COLO668 (cell line): ENCODE data around the gene BBIP1.
A peak's percentile ranks its signal among the peaks of the same experiment; 100 is the strongest.
"Not testable (repeated sequence)": the region's sequence is repeated elsewhere in the genome, so short reads cannot be mapped to it uniquely, and the experiment has no call there.

Source experiments
- DNase-seq: peaks from one replicate; lab custom pipeline; 2025; ENCODE audit not compliant: unreplicated experiment; lab: John Stamatoyannopoulos, UW

BBIP1 gene

DNA sequence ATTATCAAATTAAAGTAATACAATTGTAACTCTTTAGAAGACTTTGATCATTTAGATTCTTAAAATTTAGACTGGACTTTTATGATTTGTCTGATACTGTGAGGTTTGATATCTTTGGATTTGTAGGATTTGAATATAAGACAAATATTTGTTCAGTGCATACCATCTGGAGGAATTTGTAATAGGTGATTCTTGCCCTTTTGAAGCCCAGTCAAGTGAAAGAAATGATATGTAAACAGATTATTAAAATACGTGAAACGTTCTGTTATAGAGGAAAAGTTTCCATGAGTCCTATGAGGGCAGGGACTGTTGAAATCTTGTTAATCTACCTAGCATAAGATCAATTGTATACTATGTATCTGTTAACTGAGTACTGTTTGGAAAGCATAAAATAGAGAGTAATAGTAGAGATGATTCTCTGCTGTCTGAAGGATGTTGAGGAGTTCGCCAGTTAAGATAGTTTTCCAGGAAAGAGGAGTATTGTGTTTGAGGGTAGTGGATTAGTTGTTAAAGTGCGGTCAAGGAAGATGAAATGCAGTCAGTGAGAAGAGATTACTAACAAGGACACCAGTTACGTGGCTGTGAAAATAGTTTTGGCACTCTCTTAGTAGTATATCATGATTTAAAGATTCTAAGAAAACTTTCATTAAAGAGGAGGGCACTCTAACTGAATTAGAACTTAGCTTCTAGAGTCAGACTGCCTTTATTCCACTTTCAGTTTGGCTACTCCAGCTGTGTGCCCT lies 32.9 kb downstream of the BBIP1 start:
- no peak for DNase-seq

DNA sequence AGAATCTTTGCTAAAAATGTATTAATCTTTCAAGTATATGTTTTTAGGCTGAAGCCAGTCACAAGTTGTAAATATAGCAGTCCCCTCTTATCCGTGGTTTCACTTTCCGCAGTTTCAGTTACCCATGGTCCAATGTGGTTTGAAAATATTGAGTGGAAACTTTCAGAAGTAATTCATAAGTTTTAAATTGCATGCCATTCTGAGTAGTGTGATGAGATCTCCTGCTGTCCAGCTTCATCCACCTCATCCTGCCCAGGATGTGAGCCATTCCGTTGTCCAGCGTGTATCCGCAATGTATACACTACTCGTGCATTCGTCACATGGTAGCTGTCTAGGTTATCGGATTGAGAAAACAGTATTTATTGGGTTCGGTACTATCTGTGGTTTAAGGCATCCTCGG lies 35.1 kb downstream of the BBIP1 start:
- DNase-seq: no peak

DNA sequence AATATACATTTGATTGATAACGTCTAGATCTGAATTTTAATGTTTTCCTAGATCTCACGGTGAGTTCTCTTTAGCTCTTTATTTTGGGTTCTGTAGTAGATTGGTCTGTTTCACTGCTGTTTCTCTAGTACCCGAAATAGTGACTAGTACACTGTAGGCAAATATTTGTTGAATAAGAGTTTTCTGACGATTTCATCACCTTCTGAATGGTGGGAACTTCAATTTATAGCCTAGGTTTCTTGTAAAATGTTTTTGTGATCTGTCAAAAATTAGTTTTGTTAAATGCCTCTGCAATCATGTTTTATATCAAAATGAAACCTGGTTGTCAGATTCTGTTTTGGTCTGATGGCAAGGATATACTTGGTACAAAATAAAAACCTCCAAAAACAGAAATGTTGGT lies 37.1 kb downstream of the BBIP1 start:
- DNase-seq: no peak

DNA sequence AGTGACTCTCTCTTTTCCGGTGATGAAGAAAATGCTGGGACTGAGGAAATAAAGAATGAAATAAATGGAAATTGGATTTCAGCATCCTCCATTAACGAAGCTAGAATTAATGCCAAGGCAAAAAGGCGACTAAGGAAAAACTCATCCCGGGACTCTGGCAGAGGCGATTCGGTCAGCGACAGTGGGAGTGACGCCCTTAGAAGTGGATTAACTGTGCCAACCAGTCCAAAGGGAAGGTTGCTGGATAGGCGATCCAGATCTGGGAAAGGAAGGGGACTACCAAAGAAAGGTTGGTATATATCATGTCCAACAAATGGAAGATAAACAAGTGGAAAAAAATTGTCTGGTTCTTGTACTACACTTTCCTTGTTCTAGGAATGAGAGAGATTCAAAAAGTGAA lies 37.7 kb downstream of the BBIP1 start:
- no peak for DNase-seq

DNA sequence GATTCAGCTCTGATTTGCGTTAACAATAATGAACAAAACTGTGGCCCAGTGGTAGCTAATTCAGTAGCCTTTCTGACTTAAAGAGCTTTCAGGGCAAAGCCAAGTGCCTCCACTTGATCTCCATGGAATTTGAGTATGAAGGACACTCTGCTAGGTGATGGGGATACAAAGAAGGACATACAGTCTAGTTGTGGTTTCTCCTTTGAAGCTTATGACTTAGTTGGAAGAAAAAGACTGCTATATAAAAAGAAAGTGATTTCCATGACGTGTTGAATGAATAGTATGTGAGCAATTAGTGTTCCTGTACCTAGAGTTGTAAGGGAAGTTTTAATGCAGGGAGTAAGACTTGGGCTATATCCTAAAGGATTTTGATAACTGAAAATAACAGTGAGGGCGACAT lies 39.0 kb downstream of the BBIP1 start:
- DNase-seq: no peak

DNA sequence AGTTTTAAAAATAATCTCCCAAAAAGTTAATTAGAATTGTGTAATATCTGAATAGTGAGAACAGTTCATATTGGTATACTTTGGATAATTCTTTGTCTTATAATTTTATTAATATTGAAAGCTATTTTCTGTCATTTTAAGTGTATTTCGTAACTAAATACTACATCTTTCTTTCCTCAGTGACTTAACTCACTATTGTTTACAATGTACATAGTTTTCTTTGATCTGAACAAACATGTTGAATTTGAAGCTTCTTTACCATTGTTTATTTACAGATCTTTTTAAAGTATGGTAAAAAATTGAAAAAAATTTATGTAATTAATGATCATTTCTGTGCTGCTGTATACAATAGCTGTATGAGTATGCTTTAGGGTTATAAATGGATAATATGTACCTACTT lies 42.2 kb downstream of the BBIP1 start:
- DNase-seq: no peak

DNA sequence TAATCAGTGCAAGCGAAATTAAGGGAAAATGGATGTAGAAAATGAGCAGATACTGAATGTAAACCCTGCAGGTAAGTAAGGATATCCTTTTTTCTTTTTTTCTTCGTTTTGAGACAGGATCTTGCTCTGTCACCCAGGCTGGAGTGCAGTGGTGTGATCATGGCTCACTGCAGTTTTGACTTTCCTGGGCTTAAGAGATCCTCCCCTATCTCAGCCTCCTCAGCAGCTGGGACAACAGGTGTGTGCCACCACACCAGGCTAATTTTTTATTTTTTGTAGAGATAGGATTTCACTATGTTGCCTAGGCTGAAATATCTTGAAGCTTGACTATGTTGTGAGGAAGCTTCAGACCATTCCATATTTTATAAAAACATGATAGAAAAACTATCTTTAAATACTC lies 43.0 kb downstream of the BBIP1 start:
- DNase-seq: no peak

DNA sequence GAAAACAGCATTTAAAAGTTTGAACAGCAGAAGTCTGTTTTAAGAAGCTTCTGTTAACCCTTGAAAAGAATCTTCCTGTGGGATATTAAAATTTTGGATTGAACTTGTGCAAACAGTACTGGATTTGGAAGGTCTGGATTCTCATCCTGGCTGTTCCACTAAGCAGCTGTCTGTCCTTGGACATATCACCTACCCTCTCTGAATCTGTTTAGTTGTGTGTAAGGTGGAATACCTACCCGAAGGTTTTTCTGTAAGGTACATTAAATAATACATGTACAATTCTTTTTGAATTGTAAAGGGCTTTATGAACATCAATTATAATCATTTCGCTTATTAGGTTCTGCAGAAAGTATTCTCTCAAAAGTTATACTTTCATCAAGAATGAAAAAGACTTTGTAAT lies 45.0 kb downstream of the BBIP1 start:
- DNase-seq: no peak

DNA sequence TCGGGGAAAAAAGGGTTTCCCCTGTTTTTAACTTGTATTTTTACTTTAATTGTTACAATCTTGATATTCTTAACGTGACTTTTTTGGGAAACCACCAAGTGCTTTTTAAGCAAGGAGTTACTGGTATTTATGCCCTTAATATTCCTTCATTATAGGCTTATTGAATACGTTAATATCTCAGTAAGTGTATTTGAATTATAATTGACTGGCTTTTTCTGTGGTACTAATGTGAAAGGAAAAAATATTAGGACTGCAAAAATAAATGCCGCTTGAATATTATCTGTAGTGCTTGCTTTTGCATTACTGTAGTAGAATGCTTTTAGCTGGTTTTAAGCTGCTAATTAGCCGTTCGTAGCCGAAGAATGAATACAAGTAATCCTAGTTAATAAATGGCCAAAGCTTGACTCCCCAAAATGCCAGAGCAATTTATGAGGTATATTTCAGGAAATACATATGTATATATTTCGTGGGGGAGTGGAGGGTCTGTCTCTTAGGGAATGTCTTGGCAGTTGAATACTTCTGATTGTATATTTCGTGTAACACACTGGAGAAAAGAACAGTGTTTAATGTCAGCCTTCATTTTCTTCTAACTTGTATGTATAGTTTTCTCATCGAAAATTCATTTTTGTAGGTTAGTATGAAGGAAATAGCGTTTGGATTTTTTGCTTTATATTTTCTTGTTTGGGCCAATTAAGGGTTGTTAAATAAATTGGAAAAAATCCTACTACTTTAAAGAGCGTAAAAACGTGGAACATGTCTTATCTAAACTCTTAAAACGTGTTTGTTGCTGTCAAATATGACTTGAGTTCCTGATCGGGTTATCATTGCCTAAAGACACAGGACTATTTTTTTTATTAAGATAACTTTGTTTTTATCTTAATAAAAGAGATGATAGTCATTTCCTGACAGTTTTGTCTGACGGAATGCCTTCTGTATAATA lies 45.7 kb downstream of the BBIP1 start:
- DNase-seq: no peak

DNA sequence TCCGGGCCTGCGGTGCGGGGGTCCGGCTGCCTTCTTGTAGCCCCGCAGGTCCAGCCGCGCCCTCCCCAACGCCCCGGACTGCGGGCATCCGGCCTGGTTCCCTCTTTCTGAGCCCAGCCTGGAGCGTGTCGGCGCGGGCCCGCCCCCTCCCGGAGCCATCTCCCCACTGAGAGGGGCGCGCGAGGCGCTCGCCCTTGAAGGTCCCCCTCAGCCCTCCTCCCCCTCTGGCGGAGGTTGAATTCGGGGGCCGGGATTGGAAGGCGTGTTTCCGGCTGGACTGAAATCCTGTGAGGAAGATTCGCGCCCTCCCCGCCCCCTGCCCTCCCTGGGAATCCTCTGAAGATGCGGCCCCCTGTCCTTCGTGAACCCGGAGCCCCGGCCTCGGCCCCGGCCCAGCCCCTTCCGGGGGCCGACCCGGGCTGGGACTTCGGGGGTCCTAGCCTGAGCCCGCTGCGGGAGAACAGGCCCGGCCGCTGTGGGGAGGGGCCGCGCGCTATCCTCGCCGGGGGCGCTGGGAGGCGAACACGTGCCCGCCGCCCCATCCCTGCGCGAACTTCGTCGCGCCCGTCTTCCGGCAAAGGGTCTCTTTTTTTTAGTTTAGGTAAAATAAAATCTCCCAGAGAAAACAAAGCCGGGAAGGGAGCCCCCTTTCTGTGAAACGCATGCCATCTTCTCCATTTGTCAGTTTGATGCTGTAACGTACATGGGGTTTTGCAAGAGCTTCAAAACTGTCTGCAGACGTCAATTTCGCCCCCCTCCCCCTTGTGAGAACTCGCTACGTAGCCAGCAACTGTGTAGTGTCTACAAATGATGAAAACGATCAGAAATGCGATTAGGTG lies 46.6 kb downstream of the BBIP1 start:
- DNase-seq: peak; percentile 51

DNA sequence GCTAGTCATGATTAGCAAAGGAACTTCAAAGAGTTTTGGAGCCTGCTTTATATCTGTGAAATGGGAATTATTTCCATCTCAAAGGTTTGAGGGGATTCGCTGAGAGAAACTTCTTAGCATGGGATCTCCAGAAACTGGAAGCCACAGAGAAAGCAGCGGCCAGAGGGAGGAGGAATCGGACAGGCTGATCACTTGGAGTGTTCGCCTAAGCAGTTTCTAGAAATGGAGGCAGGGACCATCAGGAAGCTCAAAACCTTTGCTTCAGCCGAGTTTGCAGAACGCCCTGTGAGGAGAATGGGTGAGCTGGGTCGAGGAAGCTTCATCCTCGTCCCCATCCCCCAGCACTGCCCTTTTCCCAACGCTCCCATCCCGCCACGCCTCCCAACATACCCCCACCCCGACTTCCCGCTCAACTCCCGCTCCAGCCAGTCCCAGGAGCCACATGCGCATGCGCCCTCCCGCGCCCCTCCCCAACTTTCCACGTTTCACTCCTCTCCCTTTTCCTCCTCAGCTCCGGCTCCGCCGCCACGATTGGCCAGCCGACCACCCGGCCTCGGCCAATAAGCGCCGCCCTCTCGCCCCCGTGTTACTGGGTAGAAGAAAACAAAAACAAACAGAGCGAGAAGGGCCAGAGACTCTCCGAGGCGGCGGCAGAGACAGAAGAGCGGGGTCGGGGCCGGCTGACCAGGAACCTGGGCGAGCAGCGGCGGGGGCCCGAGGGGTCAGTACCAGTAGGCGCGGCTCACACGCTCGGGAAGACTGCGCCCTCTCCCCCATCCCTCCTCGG lies 47.5 kb downstream of the BBIP1 start, which contains the start of gene PDCD4:
Gene PDCD4 (plus strand): TSS at position 631 of the 787 bp plus-strand sequence. CDS start 4,100 bp downstream, outside the sequence.
- DNase-seq: peak; percentile 95

DNA sequence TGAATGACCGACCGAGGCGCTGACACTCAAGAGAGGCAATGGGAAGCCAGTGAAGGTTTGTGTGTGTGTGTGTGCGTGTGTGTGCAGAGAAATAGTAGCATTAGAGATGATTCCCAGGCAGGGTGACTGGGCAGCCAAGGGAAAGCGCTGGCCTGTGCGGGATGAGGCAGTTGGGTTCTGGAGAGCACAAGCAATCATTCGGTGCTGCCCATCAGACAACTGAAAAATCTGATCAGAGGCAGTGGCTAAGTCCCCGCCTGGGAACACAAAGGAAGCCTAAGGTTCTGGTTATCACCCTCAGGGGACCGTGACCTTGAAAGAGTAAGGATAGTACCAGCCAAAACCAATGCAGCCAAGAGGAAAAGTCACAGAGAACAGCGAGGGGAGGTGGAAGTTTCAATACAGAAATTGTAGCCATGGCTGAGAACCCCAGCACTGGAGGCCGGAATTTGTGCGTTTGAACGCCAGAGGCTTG lies 48.1 kb downstream of the BBIP1 start:
- DNase-seq: no peak

DNA sequence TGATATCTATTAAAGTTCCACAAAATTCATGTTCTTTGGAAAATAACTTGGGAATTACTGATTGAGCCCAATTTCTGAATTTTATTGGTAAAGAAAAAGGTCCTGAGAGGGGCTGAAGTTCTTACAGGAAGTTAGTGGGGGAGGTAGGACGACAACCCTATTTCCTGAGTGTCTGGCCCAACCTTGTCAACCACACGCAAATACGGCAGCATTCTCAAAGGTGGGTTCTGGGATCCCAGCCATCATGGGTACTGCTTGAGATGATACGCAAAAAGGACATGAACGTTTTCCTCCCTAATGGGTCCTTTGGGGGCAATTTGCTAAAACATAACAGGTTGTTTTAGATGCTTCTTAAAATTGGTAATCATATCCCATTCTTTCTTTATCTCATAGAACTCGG lies 50.0 kb downstream of the BBIP1 start:
- no peak for DNase-seq

DNA sequence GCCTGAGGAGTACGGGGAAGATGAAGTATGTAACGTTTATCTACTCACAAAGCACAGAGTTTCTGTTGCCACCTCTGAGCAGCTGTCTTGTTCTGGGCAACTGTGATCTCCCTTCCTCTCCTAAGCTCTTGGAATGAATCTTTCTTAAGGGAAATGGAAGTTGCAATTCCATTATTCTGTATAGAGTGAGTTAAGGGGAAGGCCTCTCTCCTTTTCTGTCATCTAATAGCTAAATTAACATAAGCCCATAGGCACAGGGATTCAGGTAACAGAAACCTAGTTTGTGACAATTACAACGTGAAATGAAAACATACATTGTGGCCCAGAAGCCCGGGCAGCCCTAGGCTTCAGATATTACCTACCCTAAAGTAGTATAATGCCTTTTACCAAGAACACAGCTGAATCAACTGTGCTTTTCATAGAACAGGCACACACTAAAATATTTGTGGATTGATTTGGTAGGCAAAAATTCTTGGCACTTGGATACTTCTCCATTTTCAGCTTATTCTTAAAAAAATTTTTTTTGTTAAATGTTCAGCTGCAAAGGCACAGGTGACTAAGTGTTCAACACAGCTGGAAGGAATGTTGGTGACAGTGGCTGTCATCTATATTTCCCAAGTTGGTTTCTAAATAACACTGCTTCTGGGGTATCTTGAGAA lies 51.0 kb downstream of the BBIP1 start:
- no peak for DNase-seq

DNA sequence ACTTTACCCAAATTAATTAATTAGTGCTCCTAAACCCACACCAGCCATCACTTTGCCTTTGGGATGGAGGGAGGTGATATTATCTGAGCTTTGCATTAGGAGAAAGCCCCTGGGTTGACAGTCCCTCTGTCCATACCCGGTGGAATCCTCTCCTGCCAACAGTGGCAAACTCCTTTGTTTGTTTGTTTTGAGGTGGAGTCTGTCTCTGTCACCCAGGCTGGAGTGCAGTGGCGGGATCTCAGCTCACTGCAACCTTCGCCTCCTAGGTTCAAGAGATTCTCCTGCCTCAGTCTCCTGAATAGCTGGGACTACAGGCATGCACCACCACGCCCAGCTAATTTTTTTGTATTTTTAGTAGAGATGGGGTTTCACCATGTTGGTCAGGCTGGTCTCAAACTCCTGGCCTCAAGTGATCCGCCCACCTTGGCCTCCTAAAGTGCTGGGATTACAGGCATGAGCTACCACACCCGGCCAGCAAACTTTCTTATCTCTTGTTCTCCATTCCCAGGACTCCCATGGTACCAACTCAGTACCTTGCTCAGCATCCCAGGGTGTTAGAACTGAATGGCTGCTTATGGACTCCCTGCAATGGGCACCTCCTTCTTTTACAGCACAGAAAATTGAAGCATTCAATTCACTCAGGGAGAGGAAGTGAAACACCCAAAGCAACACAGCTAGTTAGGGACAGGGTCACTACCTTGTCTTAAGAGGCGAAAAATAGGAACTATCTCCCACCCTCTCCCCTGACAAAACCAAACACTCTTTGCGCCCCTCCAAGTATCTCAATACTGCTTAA lies 51.8 kb downstream of the BBIP1 start:
- DNase-seq: not testable (repeated sequence)

DNA sequence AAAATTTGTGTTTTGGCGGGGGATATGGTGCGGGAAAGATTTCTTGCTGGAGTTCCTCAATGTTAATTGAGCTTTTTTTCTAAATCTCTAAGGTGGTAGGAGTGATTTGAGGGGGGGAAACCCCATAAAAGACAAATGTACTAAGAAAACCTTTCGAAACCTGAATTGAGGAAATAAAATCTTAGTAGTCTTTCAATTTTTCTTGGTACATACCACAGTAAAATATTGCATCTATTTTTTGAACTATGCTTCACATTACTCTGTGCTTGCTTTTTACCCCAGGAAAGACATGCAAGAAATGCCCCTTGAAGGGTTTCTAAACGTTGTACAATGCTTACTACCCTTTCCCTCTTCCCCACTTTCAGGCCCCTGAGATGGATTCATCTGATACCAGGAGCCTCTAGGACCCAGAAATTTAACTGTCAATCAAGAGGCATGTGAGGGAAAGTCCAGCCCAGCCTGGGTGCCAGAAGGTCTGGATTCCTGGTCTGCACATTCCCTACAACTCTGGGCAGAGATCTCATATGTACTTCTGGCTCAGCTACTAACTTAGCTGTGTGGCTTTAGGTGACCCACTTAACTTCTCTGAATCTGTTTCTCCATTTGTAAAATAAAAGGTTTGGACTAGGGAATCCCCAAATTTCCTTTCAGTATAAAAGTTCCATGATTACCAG lies 53.0 kb downstream of the BBIP1 start:
- DNase-seq: no peak

DNA sequence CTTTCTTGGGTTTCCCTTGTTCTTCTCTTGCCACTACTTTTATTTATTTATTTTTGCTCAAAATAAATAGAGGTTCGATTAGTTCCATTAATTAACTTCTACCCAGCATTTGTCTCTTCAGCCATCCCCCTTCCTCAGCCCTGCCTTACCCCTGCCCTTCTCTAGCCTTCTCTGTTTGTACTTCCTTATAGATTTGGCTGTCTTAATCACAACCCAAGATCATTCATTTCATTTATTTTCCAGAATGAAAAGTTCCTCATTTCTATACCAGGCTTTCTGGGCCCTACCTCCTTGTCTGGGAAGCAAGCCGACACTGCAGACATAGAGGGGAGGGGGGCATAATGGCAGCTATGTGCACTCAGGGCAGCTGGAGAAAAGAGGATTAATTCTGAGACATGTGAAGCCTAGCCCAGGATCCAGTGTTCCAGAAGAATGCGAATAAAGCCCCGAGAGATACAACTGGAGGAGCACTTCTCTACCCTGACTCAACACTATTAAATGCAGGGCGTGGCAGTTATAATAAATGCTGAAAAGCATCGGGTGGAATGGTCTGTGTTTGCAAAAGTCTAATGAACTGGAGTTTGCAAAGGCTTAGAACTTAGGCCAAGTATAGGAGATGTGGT lies 53.7 kb downstream of the BBIP1 start:
- no peak for DNase-seq

DNA sequence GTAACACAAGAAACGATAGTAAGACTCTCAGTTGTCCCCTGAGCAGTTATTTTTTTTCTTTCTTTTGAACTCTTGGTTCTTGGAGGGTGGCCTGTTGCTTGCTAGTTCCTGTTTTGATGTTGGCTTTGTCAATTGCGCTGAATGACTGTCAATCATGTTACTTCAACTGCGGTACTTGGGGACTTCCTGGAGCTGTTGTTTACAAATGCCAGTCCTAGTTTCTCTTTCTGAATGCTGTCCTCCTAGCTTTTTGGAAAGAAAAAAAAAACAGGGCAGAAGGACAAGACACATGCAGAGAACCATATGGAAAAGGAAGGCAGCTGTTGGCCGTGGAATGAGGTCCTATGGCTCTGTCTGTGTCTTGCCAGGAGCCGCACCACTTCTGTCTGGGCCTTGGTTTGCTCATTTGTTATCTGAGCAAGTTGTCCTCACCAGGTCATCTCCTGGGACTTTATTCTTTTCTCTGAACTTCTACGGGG lies 54.3 kb downstream of the BBIP1 start:
- no peak for DNase-seq
